Measurements from ENCODE around the gene DYNC2H1. TPM values are rescaled to one million over a fixed set of nuclear protein-coding genes. Genes with fewer than 3 reads are reported as not detected.

The DYNC2H1 gene
- total RNA-seq, 1 donor from 2014 or later = 46.4 TPM

GRCh38 chr11:103465555-103466140 is 356.4 kb downstream of the DYNC2H1 start:
- no peaks in the 10 kb centered on the region for H3K4me1 ChIP-seq (ENCODE audit: control insufficient read depth in 3 of 3, insufficient read depth in 3 of 3, low read length in 3 of 3)
- no peak overlapping the region for H3K27ac ChIP-seq (ENCODE audit: low read depth, low read length)
- no peaks in the 10 kb centered on the region for H3K27me3 ChIP-seq (ENCODE audit: control insufficient read depth in 3 of 3, insufficient read depth in 3 of 3, low read length in 3 of 3)
- no peaks in the 10 kb centered on the region for H3K9me3 ChIP-seq (ENCODE audit: control insufficient read depth in 3 of 3, low read length in 3 of 3)
- no peaks in the 10 kb centered on the region for H3K36me3 ChIP-seq (ENCODE audit: control insufficient read depth in 3 of 3, insufficient read depth in 3 of 3, low read length in 3 of 3)
- H3K9ac ChIP-seq (ENCODE audit: low read depth in 1 of 3, low read length in 3 of 3) = no peak overlapping the region
- H3K4me3 ChIP-seq (ENCODE audit: low read length in 3 of 3) = no peak overlapping the region

- Histone ChIP-seq H3K4me1 (ENCODE audit: control insufficient read depth in 3 of 3, insufficient read depth in 3 of 3, low read length in 3 of 3) (no peaks in the 10 kb centered on the region), H3K36me3 (ENCODE audit: control insufficient read depth in 3 of 3, insufficient read depth in 3 of 3, low read length in 3 of 3) (no peaks in the 10 kb centered on the region), H3K27ac (ENCODE audit: low read depth, low read length) (no peak overlapping the region), H3K4me3 (ENCODE audit: low read length in 3 of 3) (no peak overlapping the region), H3K9me3 (ENCODE audit: control insufficient read depth in 3 of 3, low read length in 3 of 3) (no peaks in the 10 kb centered on the region), H3K27me3 (ENCODE audit: control insufficient read depth in 3 of 3, insufficient read depth in 3 of 3, low read length in 3 of 3) (no peaks in the 10 kb centered on the region), H3K9ac (ENCODE audit: low read depth in 1 of 3, low read length in 3 of 3) (no peak overlapping the region)
Measured at GRCh38 chr11:103471546-103471945, 362.3 kb downstream of the DYNC2H1 start.

GRCh38 chr11:103476874-103477273 is 367.6 kb downstream of the DYNC2H1 start:
- H3K4me3 ChIP-seq (ENCODE audit: low read length in 3 of 3) = no peak overlapping the region
- no peaks in the 10 kb centered on the region for H3K9me3 ChIP-seq (ENCODE audit: control insufficient read depth in 3 of 3, low read length in 3 of 3)
- H3K27me3 ChIP-seq (ENCODE audit: control insufficient read depth in 3 of 3, insufficient read depth in 3 of 3, low read length in 3 of 3) = no peaks in the 10 kb centered on the region
- no peak overlapping the region for H3K27ac ChIP-seq (ENCODE audit: low read depth, low read length)
- H3K36me3 ChIP-seq (ENCODE audit: control insufficient read depth in 3 of 3, insufficient read depth in 3 of 3, low read length in 3 of 3) = no peaks in the 10 kb centered on the region
- no peaks in the 10 kb centered on the region for H3K4me1 ChIP-seq (ENCODE audit: control insufficient read depth in 3 of 3, insufficient read depth in 3 of 3, low read length in 3 of 3)
- no peak overlapping the region for H3K9ac ChIP-seq (ENCODE audit: low read depth in 1 of 3, low read length in 3 of 3)

- Histone ChIP-seq H3K9me3 (ENCODE audit: control insufficient read depth in 3 of 3, low read length in 3 of 3) (no peaks in the 10 kb centered on the region), H3K9ac (ENCODE audit: low read depth in 1 of 3, low read length in 3 of 3) (no peak overlapping the region), H3K4me1 (ENCODE audit: control insufficient read depth in 3 of 3, insufficient read depth in 3 of 3, low read length in 3 of 3) (no peaks in the 10 kb centered on the region), H3K27ac (ENCODE audit: low read depth, low read length) (no peak overlapping the region), H3K36me3 (ENCODE audit: control insufficient read depth in 3 of 3, insufficient read depth in 3 of 3, low read length in 3 of 3) (no peaks in the 10 kb centered on the region), H3K4me3 (ENCODE audit: low read length in 3 of 3) (no peak overlapping the region), H3K27me3 (ENCODE audit: control insufficient read depth in 3 of 3, insufficient read depth in 3 of 3, low read length in 3 of 3) (no peaks in the 10 kb centered on the region)
Measured at GRCh38 chr11:103480421-103480820, 371.2 kb downstream of the DYNC2H1 start.

- H3K27me3 ChIP-seq (ENCODE audit: control insufficient read depth in 3 of 3, insufficient read depth in 3 of 3, low read length in 3 of 3) = no peaks in the 10 kb centered on the region
- no peak overlapping the region for H3K9ac ChIP-seq (ENCODE audit: low read depth in 1 of 3, low read length in 3 of 3)
- H3K4me3 ChIP-seq (ENCODE audit: low read length in 3 of 3) = no peak overlapping the region
- no peak overlapping the region for H3K27ac ChIP-seq (ENCODE audit: low read depth, low read length)
- H3K4me1 ChIP-seq (ENCODE audit: control insufficient read depth in 3 of 3, insufficient read depth in 3 of 3, low read length in 3 of 3) = no peaks in the 10 kb centered on the region
- no peaks in the 10 kb centered on the region for H3K36me3 ChIP-seq (ENCODE audit: control insufficient read depth in 3 of 3, insufficient read depth in 3 of 3, low read length in 3 of 3)
- no peaks in the 10 kb centered on the region for H3K9me3 ChIP-seq (ENCODE audit: control insufficient read depth in 3 of 3, low read length in 3 of 3)
Measured at GRCh38 chr11:103483996-103484395, 374.8 kb downstream of the DYNC2H1 start.

GRCh38 chr11:103484545-103484944 is 375.3 kb downstream of the DYNC2H1 start:
- Histone ChIP-seq H3K27me3 (ENCODE audit: control insufficient read depth in 3 of 3, insufficient read depth in 3 of 3, low read length in 3 of 3) (no peaks in the 10 kb centered on the region), H3K27ac (ENCODE audit: low read depth, low read length) (no peak overlapping the region), H3K9me3 (ENCODE audit: control insufficient read depth in 3 of 3, low read length in 3 of 3) (no peaks in the 10 kb centered on the region), H3K4me1 (ENCODE audit: control insufficient read depth in 3 of 3, insufficient read depth in 3 of 3, low read length in 3 of 3) (no peaks in the 10 kb centered on the region), H3K4me3 (ENCODE audit: low read length in 3 of 3) (no peak overlapping the region), H3K36me3 (ENCODE audit: control insufficient read depth in 3 of 3, insufficient read depth in 3 of 3, low read length in 3 of 3) (no peaks in the 10 kb centered on the region), H3K9ac (ENCODE audit: low read depth in 1 of 3, low read length in 3 of 3) (no peak overlapping the region)

GRCh38 chr11:103486604-103487003 is 377.4 kb downstream of the DYNC2H1 start:
- H3K4me1 ChIP-seq (ENCODE audit: control insufficient read depth in 3 of 3, insufficient read depth in 3 of 3, low read length in 3 of 3) = no peaks in the 10 kb centered on the region
- no peak overlapping the region for H3K27ac ChIP-seq (ENCODE audit: low read depth, low read length)
- no peaks in the 10 kb centered on the region for H3K27me3 ChIP-seq (ENCODE audit: control insufficient read depth in 3 of 3, insufficient read depth in 3 of 3, low read length in 3 of 3)
- no peak overlapping the region for H3K9ac ChIP-seq (ENCODE audit: low read depth in 1 of 3, low read length in 3 of 3)
- no peaks in the 10 kb centered on the region for H3K36me3 ChIP-seq (ENCODE audit: control insufficient read depth in 3 of 3, insufficient read depth in 3 of 3, low read length in 3 of 3)
- no peak overlapping the region for H3K4me3 ChIP-seq (ENCODE audit: low read length in 3 of 3)
- H3K9me3 ChIP-seq (ENCODE audit: control insufficient read depth in 3 of 3, low read length in 3 of 3) = no peaks in the 10 kb centered on the region

- H3K4me1 ChIP-seq (ENCODE audit: control insufficient read depth in 3 of 3, insufficient read depth in 3 of 3, low read length in 3 of 3) = no peaks in the 10 kb centered on the region
- no peak overlapping the region for H3K27ac ChIP-seq (ENCODE audit: low read depth, low read length)
- no peak overlapping the region for H3K9ac ChIP-seq (ENCODE audit: low read depth in 1 of 3, low read length in 3 of 3)
- no peaks in the 10 kb centered on the region for H3K27me3 ChIP-seq (ENCODE audit: control insufficient read depth in 3 of 3, insufficient read depth in 3 of 3, low read length in 3 of 3)
- no peaks in the 10 kb centered on the region for H3K36me3 ChIP-seq (ENCODE audit: control insufficient read depth in 3 of 3, insufficient read depth in 3 of 3, low read length in 3 of 3)
- H3K4me3 ChIP-seq (ENCODE audit: low read length in 3 of 3) = no peak overlapping the region
- H3K9me3 ChIP-seq (ENCODE audit: control insufficient read depth in 3 of 3, low read length in 3 of 3) = no peaks in the 10 kb centered on the region
Measured at GRCh38 chr11:103487113-103487512, 377.9 kb downstream of the DYNC2H1 start.

- Histone ChIP-seq H3K4me1 (ENCODE audit: control insufficient read depth in 3 of 3, insufficient read depth in 3 of 3, low read length in 3 of 3) (no peaks in the 10 kb centered on the region), H3K9ac (ENCODE audit: low read depth in 1 of 3, low read length in 3 of 3) (no peak overlapping the region), H3K9me3 (ENCODE audit: control insufficient read depth in 3 of 3, low read length in 3 of 3) (no peaks in the 10 kb centered on the region), H3K4me3 (ENCODE audit: low read length in 3 of 3) (no peak overlapping the region), H3K36me3 (ENCODE audit: control insufficient read depth in 3 of 3, insufficient read depth in 3 of 3, low read length in 3 of 3) (no peaks in the 10 kb centered on the region), H3K27ac (ENCODE audit: low read depth, low read length) (no peak overlapping the region), H3K27me3 (ENCODE audit: control insufficient read depth in 3 of 3, insufficient read depth in 3 of 3, low read length in 3 of 3) (no peaks in the 10 kb centered on the region)
Measured at GRCh38 chr11:103488031-103488461, 378.8 kb downstream of the DYNC2H1 start.

GRCh38 chr11:103488579-103488978 is 379.4 kb downstream of the DYNC2H1 start:
- no peaks in the 10 kb centered on the region for H3K36me3 ChIP-seq (ENCODE audit: control insufficient read depth in 3 of 3, insufficient read depth in 3 of 3, low read length in 3 of 3)
- no peaks in the 10 kb centered on the region for H3K27me3 ChIP-seq (ENCODE audit: control insufficient read depth in 3 of 3, insufficient read depth in 3 of 3, low read length in 3 of 3)
- no peak overlapping the region for H3K4me3 ChIP-seq (ENCODE audit: low read length in 3 of 3)
- no peak overlapping the region for H3K9ac ChIP-seq (ENCODE audit: low read depth in 1 of 3, low read length in 3 of 3)
- no peak overlapping the region for H3K27ac ChIP-seq (ENCODE audit: low read depth, low read length)
- H3K4me1 ChIP-seq (ENCODE audit: control insufficient read depth in 3 of 3, insufficient read depth in 3 of 3, low read length in 3 of 3) = no peaks in the 10 kb centered on the region
- H3K9me3 ChIP-seq (ENCODE audit: control insufficient read depth in 3 of 3, low read length in 3 of 3) = no peaks in the 10 kb centered on the region

Measured in skeletal muscle tissue (tissue), 4 donors.